ENCODE results near the gene GRIK1.

Gene GRIK1

GRCh38 chr21:29550205-29550604 is 389.6 kb downstream of the GRIK1 start:
- DNase-seq (ENCODE audit: low read depth in 2 of 2, low spot score in 1 of 2) = no peak

GRCh38 chr21:29549614-29550013 is 390.2 kb downstream of the GRIK1 start:
- no peak for DNase-seq (ENCODE audit: low read depth in 2 of 2, low spot score in 1 of 2)

DNA sequence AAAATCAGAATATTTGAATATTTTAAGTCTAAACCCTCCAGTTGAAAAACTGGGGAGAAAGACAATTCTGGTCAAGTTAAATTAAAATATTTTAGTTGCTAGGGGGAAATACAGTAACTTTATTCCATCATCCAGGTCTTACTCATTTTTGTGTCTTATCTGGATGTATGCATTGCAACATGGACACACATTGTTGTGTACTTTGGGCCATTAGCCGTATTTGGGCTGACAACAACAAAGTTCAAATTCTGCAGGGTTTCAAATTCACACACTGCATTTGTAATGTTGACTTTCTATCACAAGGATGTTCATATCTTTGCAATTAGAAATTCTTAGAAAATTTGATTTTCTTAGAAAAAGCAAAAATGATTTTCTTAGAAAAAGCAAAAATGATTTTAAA is 391.8 kb downstream of the GRIK1 start:
- DNase-seq (ENCODE audit: low read depth in 2 of 2, low spot score in 1 of 2) = no peak

DNA sequence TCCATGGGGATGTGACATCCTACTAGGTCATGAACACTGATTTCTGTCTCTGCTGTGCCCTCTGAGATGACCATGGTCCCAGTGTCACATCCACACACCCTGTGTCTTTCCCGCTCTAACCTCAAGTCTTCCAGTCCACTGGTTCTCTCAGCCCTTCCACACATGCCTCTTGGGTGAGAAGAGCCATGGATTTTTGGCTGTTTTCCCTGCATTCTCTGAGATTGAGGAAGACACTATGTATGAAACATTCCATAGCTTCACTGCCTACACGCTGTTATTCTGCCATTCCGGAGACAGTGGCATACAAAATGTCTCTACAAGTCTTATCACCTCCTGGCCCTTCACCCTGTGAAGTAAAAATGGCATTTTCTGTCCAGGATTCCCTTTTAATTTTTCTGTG is 393.7 kb downstream of the GRIK1 start:
- DNase-seq (ENCODE audit: low read depth in 2 of 2, low spot score in 1 of 2) = no peak

GRCh38 chr21:29540289-29540688 is 399.5 kb downstream of the GRIK1 start:
- DNase-seq (ENCODE audit: low read depth in 2 of 2, low spot score in 1 of 2) = no peak

- DNase-seq (ENCODE audit: low read depth in 2 of 2, low spot score in 1 of 2) = no peak
These were observed 401.7 kb downstream of the GRIK1 start for GRCh38 chr21:29538115-29538514.

DNA sequence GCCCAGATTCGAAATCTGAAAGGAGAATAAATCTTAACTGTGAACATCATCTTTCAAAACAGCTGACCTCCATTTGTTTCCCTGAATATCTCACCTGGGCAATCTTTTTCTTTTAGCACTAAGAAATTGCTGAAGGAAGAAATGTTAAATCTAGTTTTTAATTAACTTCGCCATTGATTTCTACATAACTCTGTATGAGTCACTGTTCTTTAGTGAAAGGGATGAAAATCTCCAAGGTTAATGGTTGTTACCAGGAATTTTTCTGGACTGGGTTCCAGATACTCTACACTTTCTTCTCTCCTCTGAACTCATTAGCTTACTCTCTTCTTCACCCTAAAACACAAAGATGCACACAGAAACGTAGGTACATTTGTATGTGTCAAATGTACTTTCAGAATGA is 405.3 kb downstream of the GRIK1 start:
- DNase-seq (ENCODE audit: low read depth in 2 of 2, low spot score in 1 of 2) = no peak

- DNase-seq (ENCODE audit: low read depth in 2 of 2, low spot score in 1 of 2) = no peak
These were observed 410.7 kb downstream of the GRIK1 start for GRCh38 chr21:29529139-29529538.

- no peak for DNase-seq (ENCODE audit: low read depth in 2 of 2, low spot score in 1 of 2)
These were observed 413.3 kb downstream of the GRIK1 start for GRCh38 chr21:29526545-29526944.

GRCh38 chr21:29524055-29524454 is 415.7 kb downstream of the GRIK1 start:
- no peak for DNase-seq (ENCODE audit: low read depth in 2 of 2, low spot score in 1 of 2)

GRCh38 chr21:29523646-29524045 is 416.1 kb downstream of the GRIK1 start:
- no peak for DNase-seq (ENCODE audit: low read depth in 2 of 2, low spot score in 1 of 2)

- DNase-seq (ENCODE audit: low read depth in 2 of 2, low spot score in 1 of 2) = no peak
These were observed 417.9 kb downstream of the GRIK1 start for GRCh38 chr21:29521872-29522271.

GRCh38 chr21:29520171-29520570 is 419.6 kb downstream of the GRIK1 start:
- DNase-seq (ENCODE audit: low read depth in 2 of 2, low spot score in 1 of 2) = no peak

DNA sequence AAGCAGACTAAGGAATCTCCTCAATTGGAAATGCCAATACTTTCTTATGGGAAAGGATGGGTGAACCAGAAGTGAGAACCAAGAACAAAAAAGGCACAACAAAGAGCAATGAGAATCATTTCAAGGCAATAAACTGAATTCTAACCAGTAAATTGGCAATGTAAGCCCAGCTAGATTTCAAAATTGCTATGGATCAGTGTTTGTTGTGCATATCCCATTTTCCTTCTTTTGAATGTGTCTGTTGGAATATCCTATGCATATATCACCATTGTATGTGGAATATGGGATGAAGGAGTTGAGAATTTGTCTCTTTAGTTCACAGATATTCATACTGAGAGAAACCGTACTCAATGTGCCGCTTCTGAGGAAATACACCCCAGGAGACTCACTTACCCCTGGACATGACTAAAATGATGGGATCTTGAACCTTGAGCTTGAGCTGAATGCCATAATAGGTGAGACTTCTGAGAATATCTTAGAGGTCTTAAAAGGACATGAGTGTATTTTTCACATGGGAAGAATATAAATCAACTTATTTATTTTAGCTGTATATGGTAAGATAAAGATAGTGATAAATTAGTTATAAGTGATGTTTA is 425.0 kb downstream of the GRIK1 start:
- DNase-seq (ENCODE audit: low read depth in 2 of 2, low spot score in 1 of 2) = no peak

GRCh38 chr21:29513535-29513934 is 426.3 kb downstream of the GRIK1 start:
- no peak for DNase-seq (ENCODE audit: low read depth in 2 of 2, low spot score in 1 of 2)

- DNase-seq (ENCODE audit: low read depth in 2 of 2, low spot score in 1 of 2) = no peak
These were observed 428.7 kb downstream of the GRIK1 start for GRCh38 chr21:29511096-29511495.

- no peak for DNase-seq (ENCODE audit: low read depth in 2 of 2, low spot score in 1 of 2)
These were observed 430.7 kb downstream of the GRIK1 start for GRCh38 chr21:29509121-29509520.

DNA sequence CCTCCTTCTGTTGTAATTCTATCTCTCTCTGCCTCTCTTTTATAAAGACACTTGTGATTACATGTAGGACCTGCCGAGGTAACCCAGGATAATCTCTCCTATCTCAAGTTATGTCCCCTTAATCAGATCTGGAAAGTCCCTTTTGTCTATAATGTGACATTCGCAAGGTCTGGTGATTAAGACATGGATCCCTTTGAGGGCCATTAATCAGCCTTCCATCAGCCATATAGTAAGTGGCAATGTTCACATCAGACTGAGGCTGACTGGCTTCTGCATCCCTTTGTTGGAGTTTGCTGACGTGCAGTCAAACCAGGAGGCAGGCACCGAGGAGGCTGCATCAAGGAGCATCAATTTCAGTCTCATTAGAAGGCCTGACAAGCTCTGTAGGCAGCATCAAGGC is 431.5 kb downstream of the GRIK1 start:
- no peak for DNase-seq (ENCODE audit: low read depth in 2 of 2, low spot score in 1 of 2)

DNA sequence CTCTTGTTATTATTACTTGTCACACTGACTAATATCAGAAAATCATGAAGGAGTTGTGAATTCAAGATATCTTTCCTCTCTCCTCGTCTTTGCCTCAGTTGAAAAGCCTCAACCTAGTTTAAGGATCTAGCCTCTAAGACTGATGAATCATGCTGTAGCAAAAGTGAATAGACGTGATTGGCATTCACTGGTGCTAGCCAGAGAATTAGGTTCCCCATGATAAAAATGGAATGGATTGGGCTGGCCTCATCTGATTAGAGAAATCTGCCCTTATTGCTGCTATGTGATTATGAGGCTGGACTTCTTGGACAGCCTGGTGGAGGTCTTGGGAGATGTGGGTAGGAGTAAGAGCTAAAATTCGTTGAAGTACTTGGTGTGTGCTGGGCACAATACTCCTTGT is 432.8 kb downstream of the GRIK1 start:
- no peak for DNase-seq (ENCODE audit: low read depth in 2 of 2, low spot score in 1 of 2)

GRCh38 chr21:29506214-29506613 is 433.6 kb downstream of the GRIK1 start:
- no peak for DNase-seq (ENCODE audit: low read depth in 2 of 2, low spot score in 1 of 2)

DNA sequence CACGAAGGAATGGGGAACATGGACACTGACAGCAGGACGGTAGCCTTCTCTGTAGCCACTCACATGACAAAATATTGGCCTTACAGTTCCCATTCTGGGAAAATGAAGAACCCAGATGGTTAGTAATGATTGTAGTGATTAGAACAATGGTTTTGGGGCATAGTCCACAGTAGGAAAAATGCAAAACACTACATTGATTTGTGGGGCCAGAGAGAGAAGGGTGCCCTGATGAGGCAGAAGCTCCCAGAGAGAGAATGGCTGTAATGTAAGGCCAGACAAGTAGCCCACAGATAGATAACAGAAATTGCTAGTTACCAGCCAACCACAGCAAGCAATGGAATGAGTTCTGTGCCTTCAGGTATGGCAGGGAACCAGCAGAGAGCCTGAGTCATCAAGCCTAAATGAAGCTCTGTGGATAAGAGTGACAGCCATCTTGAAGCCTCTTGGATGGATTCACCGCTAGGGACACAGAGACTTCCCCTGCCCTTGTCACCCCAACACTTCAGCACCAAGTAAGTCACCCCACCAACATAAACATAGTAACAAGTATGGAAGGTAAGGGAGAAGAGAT is 435.0 kb downstream of the GRIK1 start:
- DNase-seq (ENCODE audit: low read depth in 2 of 2, low spot score in 1 of 2) = no peak

DNA sequence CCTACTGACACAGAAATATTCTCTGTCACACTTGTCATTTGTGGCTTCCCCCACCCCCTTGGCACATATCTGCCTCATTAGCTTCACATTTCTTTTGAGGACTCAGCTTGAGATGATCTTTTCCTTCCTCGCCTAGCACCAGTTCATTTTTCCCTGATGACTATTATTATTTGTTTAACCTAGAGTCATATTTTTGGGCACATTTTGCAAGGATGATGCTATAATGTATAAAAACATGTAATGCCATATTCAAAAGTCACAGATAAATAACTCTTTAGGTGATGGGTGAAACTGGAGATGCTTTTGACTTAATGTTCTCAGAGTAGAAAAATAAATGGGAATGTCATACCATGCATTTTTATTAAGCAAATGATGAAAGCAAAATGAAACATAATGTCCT is 438.3 kb downstream of the GRIK1 start:
- DNase-seq (ENCODE audit: low read depth in 2 of 2, low spot score in 1 of 2) = no peak

- DNase-seq (ENCODE audit: low read depth in 2 of 2, low spot score in 1 of 2) = no peak
These were observed 440.0 kb downstream of the GRIK1 start for GRCh38 chr21:29499734-29500343.
